Measurements from ENCODE around the gene IL10RB.

IL10RB gene

GRCh38 chr21:33305938-33306337 is 39.8 kb downstream of the IL10RB start:
- FAIRE-seq (no peak), DNase-seq (ENCODE audit: insufficient read length, low spot score) (no peak)

GRCh38 chr21:33308586-33309490 is 42.7 kb downstream of the IL10RB start:
- peak; percentile 98 for FAIRE-seq
- DNase-seq (ENCODE audit: insufficient read length, low spot score): no peak
- no peak for TF ChIP-seq POLR2A (IDR thresholded peaks at IDR 0.05; ENCODE audit: low read depth, low read length)
- no peak for TF ChIP-seq TAF1 (IDR thresholded peaks at IDR 0.05; ENCODE audit: low read depth, low read length)
- TF ChIP-seq POU2F2 (IDR thresholded peaks at IDR 0.05; ENCODE audit: low read depth, low read length): 0 out of 2 replicates have a peak, but pooled peaks have one; percentile 61
- TF ChIP-seq PAX5 (IDR thresholded peaks at IDR 0.05; ENCODE audit: insufficient read depth, low read length, severe bottlenecking): no peak
- peak; percentile 79 for TF ChIP-seq SPI1 (IDR thresholded peaks at IDR 0.05; ENCODE audit: low read depth, low read length)
- peak; percentile 37; the same call in 1 of the 2 replicates for TF ChIP-seq POLR2AphosphoS5 (IDR thresholded peaks at IDR 0.05; ENCODE audit: low read depth, low read length)

More at GRCh38 chr21:33305938-33306337, 39.8 kb downstream of the IL10RB start:
- TF ChIP-seq POU2F2 (IDR thresholded peaks at IDR 0.05; ENCODE audit: low read depth, low read length) (no peak), POLR2A (IDR thresholded peaks at IDR 0.05; ENCODE audit: low read depth, low read length) (no peak), SPI1 (IDR thresholded peaks at IDR 0.05; ENCODE audit: low read depth, low read length) (no peak), PAX5 (IDR thresholded peaks at IDR 0.05; ENCODE audit: insufficient read depth, low read length, severe bottlenecking) (no peak), POLR2AphosphoS5 (IDR thresholded peaks at IDR 0.05; ENCODE audit: low read depth, low read length) (no peak), TAF1 (IDR thresholded peaks at IDR 0.05; ENCODE audit: low read depth, low read length) (no peak)

DNA sequence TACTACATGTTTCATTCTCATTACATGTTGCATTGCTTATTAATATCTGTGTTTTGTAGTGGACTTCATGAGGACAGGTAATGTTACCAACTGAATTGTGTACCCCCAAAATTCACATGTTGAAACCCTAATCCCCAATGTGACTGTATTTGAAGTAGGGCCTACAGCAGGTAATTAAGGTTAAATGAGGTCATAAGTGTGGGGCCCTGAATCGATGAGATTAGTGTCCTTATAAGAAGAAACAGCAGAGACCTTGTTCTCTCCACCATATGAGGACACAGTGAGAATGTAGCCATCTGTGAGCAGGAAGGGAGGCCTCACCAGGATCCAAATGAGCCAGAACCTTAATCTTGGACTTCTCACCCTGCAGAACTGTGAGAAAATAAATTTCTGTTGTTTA is 43.6 kb downstream of the IL10RB start:
- FAIRE-seq: peak; percentile 78
- TF ChIP-seq POLR2AphosphoS5 (IDR thresholded peaks at IDR 0.05; ENCODE audit: low read depth, low read length) (no peak), SPI1 (IDR thresholded peaks at IDR 0.05; ENCODE audit: low read depth, low read length) (no peak), TAF1 (IDR thresholded peaks at IDR 0.05; ENCODE audit: low read depth, low read length) (no peak), POU2F2 (IDR thresholded peaks at IDR 0.05; ENCODE audit: low read depth, low read length) (no peak), PAX5 (IDR thresholded peaks at IDR 0.05; ENCODE audit: insufficient read depth, low read length, severe bottlenecking) (no peak), POLR2A (IDR thresholded peaks at IDR 0.05; ENCODE audit: low read depth, low read length) (no peak)
- no peak for DNase-seq (ENCODE audit: insufficient read length, low spot score)

DNA sequence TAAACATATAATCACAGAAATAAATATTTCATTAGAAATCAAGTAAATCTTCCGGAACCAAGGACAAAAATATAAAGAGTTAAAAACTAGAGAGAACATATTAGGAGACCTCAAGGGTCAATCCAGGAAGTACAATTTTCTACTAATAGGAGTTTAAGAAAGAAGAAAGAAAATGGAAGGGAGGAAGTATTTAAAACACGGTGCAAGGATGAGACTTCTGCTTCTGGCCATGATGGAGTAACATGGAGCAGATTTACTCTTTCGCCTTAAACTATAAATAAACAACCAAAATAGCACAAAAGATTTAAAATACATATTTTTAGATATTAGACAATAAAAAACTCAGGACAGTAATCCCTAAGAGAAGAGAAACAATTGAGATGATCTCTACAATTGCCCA is 46.0 kb downstream of the IL10RB start:
- TF ChIP-seq TAF1 (IDR thresholded peaks at IDR 0.05; ENCODE audit: low read depth, low read length): no peak
- no peak for FAIRE-seq

DNA sequence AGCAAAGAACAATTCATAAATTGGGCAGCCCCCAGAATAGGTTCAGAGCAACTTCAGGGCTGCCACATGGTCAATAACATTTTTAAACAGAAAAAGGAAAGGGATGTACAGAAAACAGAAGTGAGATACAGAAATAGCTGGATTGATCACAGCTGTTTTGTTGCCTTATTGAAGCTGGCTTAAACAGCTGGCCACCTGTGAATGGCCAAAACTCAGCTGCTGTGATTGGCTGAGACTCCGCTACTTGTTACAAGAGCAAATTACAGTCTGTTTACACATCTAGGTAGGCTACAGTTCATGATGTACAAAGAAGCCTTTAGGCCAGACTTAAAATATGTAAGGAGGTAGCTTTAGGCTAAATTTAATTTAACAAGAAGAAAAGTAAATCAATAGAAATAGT is 47.0 kb downstream of the IL10RB start:
- no peak for DNase-seq (ENCODE audit: insufficient read length, low spot score)

More for the DNA sequence above, 46.0 kb downstream of the IL10RB start:
- DNase-seq (ENCODE audit: insufficient read length, low spot score): no peak

DNA sequence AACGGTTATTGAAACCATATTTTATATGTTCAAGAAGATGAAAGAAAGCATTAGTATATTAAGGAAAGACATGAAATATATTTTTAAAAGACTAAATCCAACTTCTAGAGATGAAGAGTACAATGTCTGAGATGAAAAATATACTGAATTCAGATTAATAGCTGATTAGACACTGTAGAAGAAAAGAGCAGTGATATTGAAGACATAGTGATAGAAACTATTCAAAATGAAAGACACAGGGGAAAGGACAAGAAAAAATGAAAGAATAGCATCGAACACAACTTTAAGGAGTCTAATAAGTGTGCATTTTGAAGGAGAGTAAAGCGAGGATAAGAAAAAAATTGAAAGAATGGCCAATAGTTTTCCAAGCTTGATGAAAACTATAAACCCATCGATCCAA is 47.4 kb downstream of the IL10RB start:
- no peak for DNase-seq (ENCODE audit: insufficient read length, low spot score)
- no peak for FAIRE-seq
- TF ChIP-seq SPI1 (IDR thresholded peaks at IDR 0.05; ENCODE audit: low read depth, low read length) (no peak), TAF1 (IDR thresholded peaks at IDR 0.05; ENCODE audit: low read depth, low read length) (no peak), POU2F2 (IDR thresholded peaks at IDR 0.05; ENCODE audit: low read depth, low read length) (no peak), PAX5 (IDR thresholded peaks at IDR 0.05; ENCODE audit: insufficient read depth, low read length, severe bottlenecking) (no peak), POLR2AphosphoS5 (IDR thresholded peaks at IDR 0.05; ENCODE audit: low read depth, low read length) (no peak), POLR2A (IDR thresholded peaks at IDR 0.05; ENCODE audit: low read depth, low read length) (no peak)

More for the DNA sequence above, 47.0 kb downstream of the IL10RB start:
- no peak for TF ChIP-seq POLR2A (IDR thresholded peaks at IDR 0.05; ENCODE audit: low read depth, low read length)
- TF ChIP-seq PAX5 (IDR thresholded peaks at IDR 0.05; ENCODE audit: insufficient read depth, low read length, severe bottlenecking): no peak
- TF ChIP-seq POLR2AphosphoS5 (IDR thresholded peaks at IDR 0.05; ENCODE audit: low read depth, low read length): no peak
- peak; percentile 51; the same call in 1 of the 2 replicates for TF ChIP-seq SPI1 (IDR thresholded peaks at IDR 0.05; ENCODE audit: low read depth, low read length)
- TF ChIP-seq POU2F2 (IDR thresholded peaks at IDR 0.05; ENCODE audit: low read depth, low read length): no peak
- FAIRE-seq: no peak

GRCh38 chr21:33314111-33314510 is 47.9 kb downstream of the IL10RB start:
- no peak for FAIRE-seq
- no peak for DNase-seq (ENCODE audit: insufficient read length, low spot score)
- TF ChIP-seq SPI1 (IDR thresholded peaks at IDR 0.05; ENCODE audit: low read depth, low read length) (no peak), PAX5 (IDR thresholded peaks at IDR 0.05; ENCODE audit: insufficient read depth, low read length, severe bottlenecking) (no peak), POLR2AphosphoS5 (IDR thresholded peaks at IDR 0.05; ENCODE audit: low read depth, low read length) (no peak), TAF1 (IDR thresholded peaks at IDR 0.05; ENCODE audit: low read depth, low read length) (no peak), POLR2A (IDR thresholded peaks at IDR 0.05; ENCODE audit: low read depth, low read length) (no peak), POU2F2 (IDR thresholded peaks at IDR 0.05; ENCODE audit: low read depth, low read length) (no peak)

DNA sequence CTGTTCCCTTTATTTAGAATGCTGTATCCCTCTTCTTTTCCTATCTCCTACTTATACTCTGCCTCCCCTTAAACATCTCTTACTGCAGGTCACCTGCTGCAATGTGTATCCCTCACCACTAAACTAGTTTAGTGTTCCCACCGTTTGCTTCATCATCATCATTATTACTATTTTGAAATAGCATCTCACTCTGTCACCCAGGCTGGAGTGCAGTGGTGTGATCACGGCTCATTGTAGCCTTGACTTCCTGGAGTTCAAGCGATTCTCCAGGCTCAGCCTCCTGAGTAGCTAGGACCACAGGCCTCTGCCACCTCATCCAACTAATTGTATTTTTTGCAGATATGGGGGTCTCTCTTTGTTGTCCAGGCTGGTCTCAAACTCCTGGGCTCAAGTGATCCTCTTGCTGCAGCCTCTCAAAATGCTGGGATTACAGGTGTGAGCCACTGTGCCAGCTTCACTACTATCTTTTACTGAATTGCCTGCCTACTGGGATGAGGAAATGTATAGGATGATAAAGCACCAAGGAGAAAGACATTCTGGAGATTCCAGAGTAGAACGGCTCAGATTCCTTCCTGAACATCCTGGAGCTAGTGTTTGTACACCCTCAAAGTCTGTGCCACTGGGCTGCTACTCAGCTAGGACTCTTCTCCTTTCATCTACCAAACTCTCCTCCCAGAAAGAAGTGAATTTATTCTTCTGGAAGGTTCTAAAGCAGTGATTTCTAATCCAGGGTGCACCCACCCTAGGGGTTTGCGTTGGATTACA is 50.0 kb downstream of the IL10RB start:
- no peak for TF ChIP-seq SPI1 (IDR thresholded peaks at IDR 0.05; ENCODE audit: low read depth, low read length)
- no peak for TF ChIP-seq POLR2A (IDR thresholded peaks at IDR 0.05; ENCODE audit: low read depth, low read length)
- TF ChIP-seq TAF1 (IDR thresholded peaks at IDR 0.05; ENCODE audit: low read depth, low read length): no peak
- TF ChIP-seq POLR2AphosphoS5 (IDR thresholded peaks at IDR 0.05; ENCODE audit: low read depth, low read length): no peak
- no peak for TF ChIP-seq PAX5 (IDR thresholded peaks at IDR 0.05; ENCODE audit: insufficient read depth, low read length, severe bottlenecking)
- no peak for TF ChIP-seq POU2F2 (IDR thresholded peaks at IDR 0.05; ENCODE audit: low read depth, low read length)
- FAIRE-seq: no peak
- no peak for DNase-seq (ENCODE audit: insufficient read length, low spot score)

DNA sequence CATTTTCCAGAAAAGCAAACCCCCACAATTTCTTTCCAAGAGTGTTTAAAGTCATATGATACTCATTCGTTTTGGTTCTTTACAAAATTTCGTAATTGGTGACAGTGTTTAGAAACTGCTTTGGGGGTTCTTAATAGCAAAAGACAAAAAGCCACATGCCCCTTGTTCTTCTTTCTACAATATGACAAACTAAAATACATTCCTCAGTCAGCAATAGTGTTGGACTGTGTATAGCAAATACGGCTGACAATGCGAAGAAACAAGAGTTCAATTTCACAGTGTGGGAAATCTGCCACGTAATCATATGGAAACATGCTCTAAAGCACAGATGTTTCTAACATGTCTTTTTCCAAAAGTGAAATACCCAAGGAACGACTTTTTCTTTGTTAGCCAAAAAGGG is 51.0 kb downstream of the IL10RB start:
- DNase-seq (ENCODE audit: insufficient read length, low spot score): no peak
- TF ChIP-seq POLR2A (IDR thresholded peaks at IDR 0.05; ENCODE audit: low read depth, low read length) (no peak), TAF1 (IDR thresholded peaks at IDR 0.05; ENCODE audit: low read depth, low read length) (no peak), POU2F2 (IDR thresholded peaks at IDR 0.05; ENCODE audit: low read depth, low read length) (no peak), PAX5 (IDR thresholded peaks at IDR 0.05; ENCODE audit: insufficient read depth, low read length, severe bottlenecking) (no peak), POLR2AphosphoS5 (IDR thresholded peaks at IDR 0.05; ENCODE audit: low read depth, low read length) (no peak)
- no peak for FAIRE-seq
